K562 (cell line): Measurements from ENCODE around the gene USP49. TPM values are rescaled to one million over a fixed set of nuclear protein-coding genes. Genes with fewer than 3 reads are reported as not detected.

Experiments used
- ATAC-seq: fragments of 200-7000 bp; cut with Tn5 transposase; 3 replicates; pipeline ENCODE4 v1.9.1; 2020; ENCODE audit warnings: moderate library complexity
- BruUV-seq: library from RNA; stranded (reverse); fragments of 400-500 nt; replicated peaks from 2 replicates; lab custom pipeline; 2021; lab: Mats Ljungman, UMichigan
- CTCF ChIA-PET: fragments of 300-600 bp; formaldehyde crosslinking; extraction: SDS; loops from one replicate; lab custom pipeline; 2021; ENCODE audit warnings: low intra/inter-chr PET ratio; lab: Yijun Ruan, JAX
- POLR2A ChIA-PET: fragments of 300-600, 350-650 bp; sonication (Branson Sonifier 250); formaldehyde crosslinking; extraction: SDS; loops from one replicate; lab custom pipeline; 2021; ENCODE audit warnings: antibody characterized with exemption, inconsistent platforms; lab: Yijun Ruan, JAX
- DNase-seq, 4 experiments: peaks; one replicate each; pipeline versions ENCODE4 v3.0.0 to v3.0.0-alpha.2; 2011 to 2018; ENCODE audit warnings: low spot score in 3 of 4, mixed read lengths in 3 of 4; ENCODE audit errors: extremely low read depth in 1 of 4
- FAIRE-seq: peaks from 2 replicates; lab custom pipeline; 2011; peaks lifted over from hg19 to GRCh38; lab: Jason Lieb, UNC
- H2AFZ ChIP-seq: 2 replicates; pipeline ENCODE4 v1.6.0; 2011; ENCODE audit warnings: low read depth, low read length, control low read depth, inconsistent platforms
- H3K27ac ChIP-seq: fragments of 200-600 bp; 3 replicates; pipeline ENCODE4 v1.8.0; 2011; ENCODE audit warnings: low read depth, mild to moderate bottlenecking, control low read depth, inconsistent platforms, low read length, moderate library complexity, mixed read lengths; ENCODE audit errors: extremely low read depth
- H3K27me3 ChIP-seq, 2 experiments: fragments of 300-600 bp in 1 of 2; 2 replicates in 1 of 2; 3 replicates in 1 of 2; pipeline versions ENCODE4 v1.6.0 to v1.8.0; 2011; ENCODE audit warnings: inconsistent platforms in 2 of 2, low read length in 2 of 2, mild to moderate bottlenecking in 1 of 2, mixed read lengths in 1 of 2, moderate library complexity in 1 of 2; ENCODE audit not compliant: control insufficient read depth in 2 of 2, insufficient read depth in 2 of 2
- H3K36me3 ChIP-seq: fragments of 300-600 bp; 3 replicates; pipeline ENCODE4 v1.8.0; 2011; ENCODE audit warnings: mild to moderate bottlenecking, low read length, inconsistent platforms; ENCODE audit not compliant: control insufficient read depth, insufficient read depth
- H3K4me1 ChIP-seq, 2 experiments: fragments of 200-600 bp in 1 of 2; replicated peaks in 1 of 2; 2 replicates in 1 of 2; 3 replicates in 1 of 2; pipeline versions ENCODE4 v1.5.1 to v1.8.0; 2011; ENCODE audit warnings: inconsistent platforms in 2 of 2, low read length in 2 of 2, mild to moderate bottlenecking in 1 of 2, mixed read lengths in 1 of 2, moderate library complexity in 1 of 2; ENCODE audit not compliant: control insufficient read depth in 2 of 2, insufficient read depth in 2 of 2
- H3K4me2 ChIP-seq: 2 replicates; pipeline ENCODE4 v1.6.1; 2011; ENCODE audit warnings: low read length, control low read depth, inconsistent platforms, mixed read lengths; ENCODE audit not compliant: insufficient read depth
- H3K4me3 ChIP-seq: fragments of 200-600 bp; sonication (generic), shearing (Covaris generic); 2 replicates; pipeline ENCODE4 v1.5.1; 2016; ENCODE audit warnings: control low read depth, inconsistent platforms
- H3K79me2 ChIP-seq: fragments of 200-600 bp; 3 replicates; pipeline ENCODE4 v1.8.0; 2011; ENCODE audit warnings: low read length, inconsistent platforms; ENCODE audit not compliant: control insufficient read depth, insufficient read depth
- H3K9ac ChIP-seq, 2 experiments: 2 replicates each; pipeline versions ENCODE4 v1.6.0 to v1.6.1; 2011; ENCODE audit warnings: low read depth in 2 of 2, low read length in 2 of 2, control low read depth in 1 of 2, inconsistent platforms in 1 of 2, mild to moderate bottlenecking in 1 of 2, mixed read lengths in 1 of 2; ENCODE audit not compliant: insufficient read depth in 1 of 2
- H3K9me1 ChIP-seq: one replicate; pipeline ENCODE4 v1.6.0; 2011; ENCODE audit warnings: inconsistent platforms, mild to moderate bottlenecking, low read length, moderate library complexity; ENCODE audit not compliant: control insufficient read depth, insufficient read depth
- H3K9me3 ChIP-seq: replicated peaks from 2 replicates; pipeline ENCODE4 v1.5.1; 2011; ENCODE audit warnings: low read depth, low read length, inconsistent platforms; ENCODE audit not compliant: control insufficient read depth, insufficient read depth
- H4K20me1 ChIP-seq: replicated peaks from 2 replicates; pipeline ENCODE4 v1.6.1; 2011; ENCODE audit warnings: low read length, inconsistent platforms, mixed read lengths; ENCODE audit not compliant: control insufficient read depth, insufficient read depth
- CEBPB ChIP-seq: fragments of 450-650 bp; IDR thresholded peaks from 2 replicates; pipeline ENCODE4 v1.6.1; 2016; ENCODE audit warnings: missing genetic modification characterization, missing compliant biosample characterization
- CHAMP1 ChIP-seq: fragments of 450-650 bp; IDR thresholded peaks from 2 replicates; pipeline ENCODE4 v1.6.1; 2016; ENCODE audit warnings: mild to moderate bottlenecking
- MAFK ChIP-seq: IDR thresholded peaks from 2 replicates; pipeline ENCODE4 v1.6.1; 2011; ENCODE audit warnings: low read length, improper control_type of control experiment
- MEF2A ChIP-seq: IDR thresholded peaks from 2 replicates; pipeline ENCODE4 v1.6.1; 2011; ENCODE audit warnings: low read depth, mild to moderate bottlenecking, low read length, moderate library complexity; ENCODE audit not compliant: control insufficient read depth
- PBX2 ChIP-seq, 2 experiments: IDR thresholded peaks in 1 of 2; conservative IDR thresholded peaks in 1 of 2; 2 replicates each; pipeline ENCODE4 v1.6.1; 2016; ENCODE audit warnings: low read depth in 2 of 2, mild to moderate bottlenecking in 1 of 2, missing compliant biosample characterization in 1 of 2, missing genetic modification characterization in 1 of 2, moderate library complexity in 1 of 2
- PKNOX1 ChIP-seq: fragments of 450-650 bp; IDR thresholded peaks from 2 replicates; pipeline ENCODE4 v1.6.1; 2016
- RBM17 ChIP-seq: fragments of 200-400 bp; formaldehyde crosslinking; IDR thresholded peaks from 2 replicates; pipeline ENCODE4 v1.6.1; 2017; ENCODE audit warnings: low read depth, mild to moderate bottlenecking, low read length, borderline replicate concordance
- SMC3 ChIP-seq: conservative IDR thresholded peaks from 2 replicates; pipeline ENCODE4 v1.6.1; 2011; ENCODE audit warnings: low read depth, low read length, improper control_type of control experiment; ENCODE audit not compliant: insufficient read depth
- SRSF1 ChIP-seq: fragments of 200-400 bp; formaldehyde crosslinking; IDR thresholded peaks from 2 replicates; pipeline ENCODE4 v1.6.1; 2017; ENCODE audit warnings: mild to moderate bottlenecking, low read depth, low read length, moderate library complexity
- THRA ChIP-seq: fragments of 450-650 bp; IDR thresholded peaks from 2 replicates; pipeline ENCODE4 v1.6.1; 2017; ENCODE audit warnings: mild to moderate bottlenecking, moderate library complexity
- ZNF436 ChIP-seq: fragments of 250-450, 450-650 bp; sonication (Bioruptor Pico); formaldehyde crosslinking; IDR thresholded peaks from 2 replicates; pipeline ENCODE4 v1.7.0; 2020; ENCODE audit warnings: mild to moderate bottlenecking
- WGBS: fragments of 100-300 bp; shearing (Covaris generic); methylation state at CpG from one replicate; pipeline ENCODE4 v1.1.6; 2016; ENCODE audit warnings: low coverage, mixed read lengths; ENCODE audit not compliant: insufficient coverage; ENCODE audit errors: missing lambda C conversion rate; 5-methylcytosine and 5-hydroxymethylcytosine counted together
- in situ Hi-C: fragments of 300-500 bp; cut with MboI; formaldehyde crosslinking; loops from 4 replicates; pipeline ENCODE4 v1.15.0; 2018; ENCODE audit warnings: inconsistent platforms, mixed read lengths
- intact Hi-C: fragments of 100-400 bp; cut with micrococcal nuclease; formaldehyde crosslinking; loops from 2 replicates; pipeline ENCODE4 v1.14.2; 2022
- polyA plus RNA-seq, 8 experiments: library from polyadenylated mRNA; depleted of rRNA in 4 of 8; stranded (reverse) in 5 of 8; unstranded in 3 of 8; fragments of >200 nt; fragmentation: Nextera tagmentation in 2 of 8; fragmentation: Illumina TruSeq in 1 of 8; extraction: Ambion mirVana in 2 of 8; extraction: Trizol in 1 of 8; gene quantifications; 2 replicates each; pipeline versions ENCODE4 v1.2.1 to v1.2.3, GENCODE V29; 2011 to 2014; ENCODE audit warnings: inconsistent platforms in 1 of 8, missing spikeins in 1 of 8
- total RNA-seq, 7 experiments: library from RNA; depleted of rRNA in 6 of 7; stranded (reverse); fragments of >200 nt in 6 of 7; fragmentation: Illumina TruSeq in 2 of 7; extraction: Trizol in 2 of 7; gene quantifications; 2 replicates each; pipeline versions ENCODE4 v1.2.1 to v1.2.3, GENCODE V29; 2011 to 2021; ENCODE audit warnings: low replicate concordance in 1 of 7

Gene USP49
- total and polyA plus RNA-seq, 9 of the 15 experiments (the other 6 are each of a cell fraction or from before 2014, with no cell fraction given) = 1.0 to 9.9 (median 6.5) TPM

- Histone ChIP-seq H3K79me2 (no peaks in the 10 kb centered on the region), H3K4me3 (no peak overlapping the region), H3K4me2 (no peak overlapping the region)
- TF ChIP-seq PKNOX1 (peak; percentile 68; the same call in 1 of the 2 replicates), ZNF436 (CRISPR knock-in tag) (no peak), CHAMP1 (no peak), RBM17 (no peak), SRSF1 (no peak), SMC3 (no peak), MEF2A (peak; percentile 40; the same call in 1 of the 2 replicates), MAFK (no peak), CEBPB (0 out of 2 replicates have a peak, but pooled peaks have one; percentile 10), THRA (no peak), PBX2 (CRISPR knock-in tag; IDR thresholded peaks at IDR 0.05; ENCODE audit: low read depth) (no peak), PBX2 (tag; conservative IDR thresholded peaks at IDR 0.05; ENCODE audit: low read depth) (peak; percentile 59)
- TF ChIP-seq, all 486 proteins: peak for 4
- Histone ChIP-seq H3K4me1 (no peaks in the 10 kb centered on the region), H3K9ac (no peak overlapping the region), H3K9me1 (no peaks in the 10 kb centered on the region), H3K9me3 (no peaks in the 10 kb centered on the region), H3K36me3 (peaks cover 3% of the 10 kb centered on the region; the same call in 2 of the 3 replicates), H3K27me3 (no peaks in the 10 kb centered on the region), H2AFZ (no peak overlapping the region), H4K20me1 (no peaks in the 10 kb centered on the region), H3K27ac (no peak overlapping the region)
- BruUV-seq = no TSS peak
- in situ Hi-C loops = no loop called here
- FAIRE-seq (no peak), DNase-seq (no peak), ATAC-seq (no peak)
- intact Hi-C loops = no loop called here
- WGBS = 23% methylated on average over 1 of the region's 1 CpG
- POLR2A ChIA-PET = interaction anchor here (0.5 to 3.2 kb wide), 4 partner anchors 11 to 691 kb away, joined by 3 to 9 read pairs (median 3); partner anchors contain the start of gene USP49
- CTCF ChIA-PET = no interaction called here
Observed at GRCh38 chr6:41874741-41875140, 20.4 kb downstream of the USP49 start.
